Stimulated activated CD4-positive, alpha-beta T cell treated with anti-CD3 and anti-CD28 coated beads, TNF-alpha, amount 100 ng/mL, for 48 hours (primary cell): ENCODE measurements around the gene ENDOU.

ENCODE experiments used
- DNase-seq, 3 donors: peaks; one replicate each; pipeline ENCODE4 v3.0.0-alpha.2; 2020; ENCODE audit warnings: low read depth in 3 of 3

The ENDOU gene

GRCh38 chr12:47757364-47757839 is 32.1 kb upstream of the ENDOU start:
- DNase-seq = no peak

- no peak for DNase-seq
Observed at GRCh38 chr12:47755655-47756562, 30.6 kb upstream of the ENDOU start.

GRCh38 chr12:47754881-47755280 is 29.6 kb upstream of the ENDOU start:
- no peak for DNase-seq

GRCh38 chr12:47754126-47754525 is 28.8 kb upstream of the ENDOU start:
- DNase-seq = no peak

GRCh38 chr12:47753021-47754001 is 28.0 kb upstream of the ENDOU start:
- DNase-seq = no peak

- DNase-seq = no peak
Observed at GRCh38 chr12:47752552-47752951, 27.3 kb upstream of the ENDOU start.

- no peak for DNase-seq
Observed at GRCh38 chr12:47752121-47752520, 26.8 kb upstream of the ENDOU start.

- no peak for DNase-seq
Observed at GRCh38 chr12:47751561-47751960, 26.3 kb upstream of the ENDOU start.

GRCh38 chr12:47750916-47751470 is 25.7 kb upstream of the ENDOU start:
- DNase-seq = no peak

- no peak for DNase-seq
Observed at GRCh38 chr12:47750229-47750798, 25.0 kb upstream of the ENDOU start.

- no peak for DNase-seq
Observed at GRCh38 chr12:47748899-47749298, 23.6 kb upstream of the ENDOU start.

- DNase-seq = no peak
Observed at GRCh38 chr12:47748507-47748828, 23.2 kb upstream of the ENDOU start.

GRCh38 chr12:47747596-47748506 is 22.6 kb upstream of the ENDOU start:
- no peak for DNase-seq

- DNase-seq = no peak
Observed at GRCh38 chr12:47747126-47747525, 21.8 kb upstream of the ENDOU start.

- DNase-seq = no peak
Observed at GRCh38 chr12:47746523-47746922, 21.2 kb upstream of the ENDOU start.

- no peak for DNase-seq
Observed at GRCh38 chr12:47746073-47746472, 20.8 kb upstream of the ENDOU start.

- DNase-seq = no peak
Observed at GRCh38 chr12:47745485-47746041, 20.3 kb upstream of the ENDOU start.

- no peak for DNase-seq
Observed at GRCh38 chr12:47744778-47745436, 19.6 kb upstream of the ENDOU start.

GRCh38 chr12:47744005-47744651 is 18.8 kb upstream of the ENDOU start:
- DNase-seq = peak in 1 of 3 donors; percentile 33
